ENCODE results near the gene JAG1.

Gene JAG1

GRCh38 chr20:10673842-10674683 lies at the start of gene JAG1:
Gene JAG1, minus strand, starts transcription at chr20:10673999. Its CDS starts 469 bp downstream, at chr20:10673530.
- DNase-seq: peak; percentile 76

GRCh38 chr20:10721976-10722375 lies 48.2 kb upstream of the JAG1 start:
- no peak for DNase-seq

- DNase-seq: no peak
These were observed 47.5 kb upstream of the JAG1 start for GRCh38 chr20:10721137-10721896.

- no peak for DNase-seq
These were observed 46.8 kb upstream of the JAG1 start for GRCh38 chr20:10720565-10720964.

- DNase-seq: no peak
These were observed 46.1 kb upstream of the JAG1 start for GRCh38 chr20:10719740-10720385.

- no peak for DNase-seq
These were observed 44.9 kb upstream of the JAG1 start for GRCh38 chr20:10718661-10719060.

GRCh38 chr20:10716855-10717254 lies 43.1 kb upstream of the JAG1 start:
- no peak for DNase-seq

GRCh38 chr20:10715035-10715434 lies 41.2 kb upstream of the JAG1 start:
- DNase-seq: no peak

GRCh38 chr20:10714236-10714975 lies 40.6 kb upstream of the JAG1 start:
- no peak for DNase-seq

- no peak for DNase-seq
These were observed 39.4 kb upstream of the JAG1 start for GRCh38 chr20:10713161-10713560.

- no peak for DNase-seq
These were observed 38.2 kb upstream of the JAG1 start for GRCh38 chr20:10711903-10712451.

GRCh38 chr20:10710991-10711775 lies 37.4 kb upstream of the JAG1 start:
- no peak for DNase-seq

- DNase-seq: no peak
These were observed 36.1 kb upstream of the JAG1 start for GRCh38 chr20:10709916-10710315.

- no peak for DNase-seq
These were observed 34.8 kb upstream of the JAG1 start for GRCh38 chr20:10708351-10709185.

GRCh38 chr20:10707791-10708190 lies 34.0 kb upstream of the JAG1 start:
- DNase-seq: no peak

GRCh38 chr20:10707068-10707467 lies 33.3 kb upstream of the JAG1 start:
- no peak for DNase-seq

- DNase-seq: no peak
These were observed 32.6 kb upstream of the JAG1 start for GRCh38 chr20:10706460-10706811.

- no peak for DNase-seq
These were observed 32.1 kb upstream of the JAG1 start for GRCh38 chr20:10705801-10706459.

GRCh38 chr20:10701607-10702006 lies 27.8 kb upstream of the JAG1 start:
- no peak for DNase-seq

GRCh38 chr20:10699941-10700340 lies 26.1 kb upstream of the JAG1 start:
- no peak for DNase-seq
